GM21381 (cell line): ENCODE measurements around the gene PRKAR1B.

Experiments
- ATAC-seq: cut with Tn5 transposase; IDR thresholded peaks from one replicate; pipeline ENCODE4 v1.9.1; 2021; ENCODE audit warnings: mild to moderate bottlenecking, moderate library complexity; ENCODE audit not compliant: unreplicated experiment

PRKAR1B gene

DNA sequence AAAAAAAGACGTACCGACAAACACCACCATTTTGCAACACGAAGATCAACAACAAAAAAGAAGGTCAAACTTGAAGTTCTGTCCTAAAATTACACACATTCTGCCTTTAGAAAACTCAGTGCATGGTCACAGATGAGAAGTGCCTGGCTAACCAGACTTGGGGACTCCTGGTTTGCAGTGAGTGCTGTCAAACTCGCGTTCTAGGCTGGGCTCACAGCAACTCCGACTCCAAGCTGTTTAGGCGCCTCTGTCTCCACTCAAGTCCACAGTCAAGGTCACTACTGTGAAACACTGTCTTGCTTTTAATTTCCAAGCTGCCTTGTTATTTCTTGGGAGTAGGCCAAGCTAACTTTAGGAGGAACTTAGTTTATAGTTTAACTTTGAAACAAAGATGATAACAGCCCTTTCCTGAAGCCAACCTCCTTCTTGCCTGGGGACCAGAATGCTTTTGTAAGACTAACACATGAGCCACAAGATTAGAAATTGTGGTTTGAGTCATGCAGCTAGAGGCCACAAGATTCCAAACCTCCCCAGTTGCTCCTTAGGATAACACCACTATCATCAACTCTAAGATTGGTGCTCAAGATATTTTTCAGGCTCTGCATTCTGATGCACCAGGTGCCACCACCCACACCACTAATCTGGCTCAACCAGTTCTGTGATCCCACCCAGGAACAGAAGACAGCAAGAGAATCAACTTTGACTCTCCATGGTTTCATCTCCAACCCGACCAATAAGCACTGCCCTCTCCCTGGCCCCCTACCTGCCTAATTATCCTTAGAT, 1.7 kb downstream of the PRKAR1B start:
- no peak for ATAC-seq

DNA sequence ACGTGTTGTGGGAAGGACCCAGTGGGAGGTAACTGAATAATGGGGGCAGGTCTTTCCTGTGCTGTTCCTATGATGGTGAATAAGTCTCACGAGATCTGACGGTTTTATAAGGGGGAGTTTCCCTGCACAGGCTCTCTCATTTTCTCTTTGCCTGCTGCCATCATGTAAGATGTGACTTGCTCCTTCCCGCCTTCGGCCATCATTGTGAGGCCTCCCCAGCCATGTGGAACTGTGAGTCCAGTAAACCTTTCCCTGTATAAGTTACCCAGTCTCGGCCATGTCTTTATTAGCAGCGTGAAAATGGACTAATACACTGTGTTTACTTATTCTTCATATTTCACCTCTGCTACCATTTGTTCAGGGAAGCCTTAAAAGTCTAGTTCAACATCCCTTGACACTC, 2.8 kb downstream of the PRKAR1B start:
- ATAC-seq: no peak

DNA sequence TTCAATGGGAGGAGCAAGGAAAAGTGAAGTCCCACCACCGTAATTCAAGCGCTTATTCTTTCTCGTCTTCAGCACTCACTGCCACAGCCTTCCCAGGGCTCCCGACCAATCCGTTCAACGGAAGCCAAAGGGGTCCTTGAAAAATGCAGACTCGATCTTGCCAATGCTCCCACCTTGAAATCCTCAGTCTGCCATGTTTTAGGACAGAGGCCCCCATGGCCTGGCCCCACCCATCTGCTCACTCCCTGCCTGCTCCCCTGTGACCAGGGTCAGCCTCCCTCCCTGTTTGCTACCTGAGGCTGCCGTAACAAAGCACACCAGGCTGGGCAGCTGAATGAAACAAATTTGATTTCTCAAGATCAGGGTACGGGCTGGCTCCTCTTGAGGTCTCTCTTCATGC, 3.5 kb downstream of the PRKAR1B start:
- no peak for ATAC-seq

DNA sequence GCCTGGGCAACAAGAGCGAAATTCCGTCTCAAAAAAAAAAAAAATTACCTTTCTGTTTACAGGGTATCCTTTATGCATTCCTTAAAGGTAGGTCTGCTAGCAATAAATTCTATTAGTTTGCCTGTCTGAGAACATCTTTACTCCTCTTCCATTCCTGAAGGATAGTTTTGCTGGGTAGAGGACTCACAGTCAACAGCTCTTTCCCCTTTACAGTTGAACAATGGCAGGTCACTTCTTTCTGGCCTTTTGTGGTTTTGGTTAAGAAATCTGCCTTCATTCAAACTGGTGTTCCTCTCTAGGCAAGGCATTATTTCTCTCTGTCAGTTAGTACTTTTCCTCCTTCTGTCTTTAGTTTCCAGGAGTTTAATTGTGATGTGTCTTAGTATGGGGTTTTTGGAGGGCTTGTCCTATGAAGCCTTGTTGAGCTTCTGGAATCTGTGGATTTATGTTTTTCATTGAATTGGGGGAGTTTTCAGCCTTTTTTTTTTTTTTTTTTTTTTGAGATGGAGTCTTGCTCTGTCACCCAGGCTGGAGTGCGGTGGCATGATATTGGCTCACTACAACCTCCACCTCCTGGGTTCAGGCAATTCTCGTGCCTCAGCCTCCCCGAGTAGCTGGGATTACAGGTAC, 5.3 kb downstream of the PRKAR1B start:
- no peak for ATAC-seq

DNA sequence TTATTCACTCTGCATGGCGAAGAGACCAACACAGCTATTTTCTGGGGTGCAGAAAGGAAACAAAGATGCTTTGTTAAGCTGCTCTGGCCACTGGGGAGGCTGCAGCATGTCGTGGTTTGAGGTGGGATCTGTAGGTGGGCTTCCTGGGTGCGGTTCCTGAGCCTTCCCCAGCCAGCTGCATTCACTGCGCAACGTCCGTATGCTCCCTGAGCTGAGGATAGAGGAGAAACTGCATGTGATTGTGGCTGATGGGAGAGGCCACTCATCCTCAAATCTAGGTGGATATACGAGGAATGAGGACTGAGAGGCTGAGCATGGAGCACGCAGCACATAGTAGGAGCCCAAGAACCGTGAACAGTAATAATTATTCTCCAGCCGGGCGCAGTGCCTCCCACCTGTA, 10.4 kb downstream of the PRKAR1B start:
- no peak for ATAC-seq

DNA sequence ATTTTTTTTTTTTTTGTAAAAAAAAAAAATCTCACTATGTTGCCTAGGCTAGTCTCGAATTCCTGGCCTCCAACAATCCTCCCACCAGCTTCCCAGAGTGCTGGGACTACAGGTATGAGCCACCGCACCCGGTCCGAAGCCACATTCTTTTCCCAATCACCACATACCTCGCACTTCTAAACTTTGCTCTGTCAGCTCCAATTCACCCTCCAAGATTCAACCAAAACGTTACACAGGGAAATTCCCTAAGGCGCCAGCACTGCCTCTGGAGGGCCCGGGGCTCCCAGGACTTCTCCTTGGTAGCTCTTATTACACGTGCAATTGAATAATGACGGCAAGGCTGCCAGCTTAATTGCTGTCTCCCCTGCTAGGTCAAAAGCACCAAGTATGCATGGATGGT, 10.9 kb downstream of the PRKAR1B start:
- ATAC-seq: no peak

DNA sequence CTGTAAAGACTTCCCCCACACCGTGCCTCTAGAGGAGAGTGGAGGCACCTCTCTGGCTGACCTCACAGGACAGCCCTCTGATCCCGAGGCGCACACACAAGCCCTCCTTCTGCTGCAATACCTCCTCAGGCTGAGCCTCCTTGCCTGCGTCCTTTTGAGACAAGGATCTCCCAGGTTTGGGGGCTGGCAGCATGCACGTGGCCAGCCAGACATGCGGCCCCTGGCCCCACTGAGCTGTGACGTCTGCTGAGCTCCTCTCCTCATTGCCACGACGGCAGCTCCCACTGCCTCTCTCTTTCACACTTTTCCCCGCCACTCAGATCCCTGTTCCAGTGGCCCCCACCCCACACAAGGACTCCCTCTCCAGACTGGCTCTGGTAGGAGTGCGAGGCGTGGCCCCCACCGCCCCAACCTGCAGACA, 12.8 kb downstream of the PRKAR1B start:
- no peak for ATAC-seq

DNA sequence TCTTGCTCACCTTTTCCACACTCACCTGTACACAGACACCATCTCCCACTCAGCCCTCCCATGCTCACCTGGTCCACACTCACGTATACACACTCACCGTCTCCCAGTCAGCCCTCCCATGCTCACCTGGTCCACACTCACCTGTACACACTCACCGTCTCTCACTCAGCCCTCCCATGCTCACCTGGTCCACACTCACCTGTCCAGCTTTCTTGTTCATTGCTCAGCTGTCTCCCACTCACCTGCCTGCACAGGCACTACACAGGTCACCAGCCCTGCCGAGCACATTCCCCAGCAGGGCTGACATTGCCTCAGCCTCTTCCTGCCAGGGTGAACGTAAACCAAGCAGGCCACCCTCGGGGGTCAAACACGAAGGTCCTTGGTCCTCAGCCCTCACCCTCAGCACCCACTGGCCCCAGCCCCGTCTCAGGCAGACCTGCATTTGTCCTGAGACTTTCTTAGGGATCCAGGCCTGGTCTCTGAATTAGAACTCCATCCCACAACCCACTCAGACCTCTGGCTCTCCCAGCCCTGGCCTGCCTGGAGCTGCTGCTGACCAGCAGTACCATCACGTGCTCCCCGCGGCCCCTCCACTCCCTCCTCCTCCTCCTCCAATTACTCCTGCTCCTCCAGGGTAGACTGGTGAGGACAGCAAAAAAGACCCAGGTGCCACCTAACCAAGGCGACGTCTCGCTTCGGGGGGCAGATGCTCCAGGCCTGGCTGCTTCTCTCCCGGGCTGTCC, 13.4 kb downstream of the PRKAR1B start:
- ATAC-seq: no peak

DNA sequence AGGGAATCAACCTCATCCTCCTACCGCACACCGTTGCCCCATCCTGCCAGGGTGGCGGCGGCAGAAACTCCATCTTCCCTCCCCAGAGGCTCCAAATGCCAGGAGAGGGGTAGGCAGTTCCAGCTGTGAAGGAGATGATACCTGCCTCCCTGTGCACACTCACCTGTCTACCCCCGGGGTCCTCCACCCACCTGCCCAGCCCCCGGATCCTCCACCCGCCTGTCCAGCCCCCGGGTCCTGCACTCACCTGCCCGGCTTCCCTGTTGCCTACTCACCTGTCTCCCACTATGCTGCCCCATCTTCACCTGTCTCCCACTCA, 14.0 kb downstream of the PRKAR1B start:
- no peak for ATAC-seq

DNA sequence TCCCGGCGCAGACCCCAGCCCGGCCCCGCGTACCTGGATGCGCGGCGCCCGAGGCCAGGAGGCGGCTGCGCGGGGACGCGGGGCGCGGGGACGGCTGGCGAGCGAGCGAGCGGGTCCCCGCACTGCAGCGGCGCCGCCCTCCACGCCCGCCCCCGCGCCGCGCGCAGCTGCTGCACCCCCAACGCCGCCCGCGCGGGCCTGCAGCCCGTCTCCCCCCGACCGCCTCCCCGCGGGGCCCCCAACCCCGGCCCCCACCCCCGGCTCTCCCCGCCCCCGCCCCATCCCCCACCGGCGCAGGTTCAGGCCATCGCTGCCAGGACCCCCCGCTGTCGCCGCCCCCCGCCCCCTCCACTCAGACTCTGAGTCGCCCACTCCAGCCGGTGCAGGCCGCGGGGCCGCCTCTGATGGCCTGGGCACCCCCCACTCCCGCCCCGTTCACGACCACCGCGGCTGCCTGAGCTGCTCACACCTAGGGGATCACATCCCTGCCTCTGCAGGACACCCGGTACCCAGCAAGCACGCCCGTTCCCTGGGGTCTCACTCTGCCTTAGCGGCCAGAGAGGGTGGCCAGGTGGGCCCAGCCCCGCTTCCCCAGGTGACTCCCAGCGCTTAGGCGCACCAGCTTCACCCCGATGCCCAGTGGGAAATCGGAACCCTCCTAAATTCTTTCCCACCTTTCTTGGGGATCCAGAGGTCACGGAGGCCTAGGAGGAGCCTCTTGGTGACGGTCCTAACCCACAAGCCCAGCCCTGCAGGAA, 14.5 kb downstream of the PRKAR1B start:
- no peak for ATAC-seq

DNA sequence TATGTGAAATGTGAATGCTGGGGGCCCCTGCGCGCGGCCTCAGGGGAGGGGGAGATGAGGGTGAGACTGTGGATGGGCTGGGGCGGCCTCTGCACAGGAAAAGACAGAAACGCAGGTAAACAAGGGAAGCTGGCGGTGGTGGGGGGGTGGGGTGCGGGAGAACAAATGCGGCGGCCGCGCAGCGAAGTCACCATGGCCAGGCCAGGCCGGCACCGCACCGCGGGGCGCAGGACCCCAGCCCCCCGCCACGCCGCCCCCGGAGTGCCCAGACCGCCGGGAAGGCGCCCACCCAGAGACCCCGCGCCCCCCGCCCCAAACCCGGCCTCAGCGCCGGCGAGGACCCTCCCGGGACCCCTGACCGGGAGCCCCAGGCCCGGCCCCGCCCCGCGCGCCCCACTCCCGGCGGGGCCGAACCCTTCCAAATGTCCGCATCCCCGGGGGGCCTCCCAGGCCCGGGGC, 15.1 kb downstream of the PRKAR1B start:
- no peak for ATAC-seq

DNA sequence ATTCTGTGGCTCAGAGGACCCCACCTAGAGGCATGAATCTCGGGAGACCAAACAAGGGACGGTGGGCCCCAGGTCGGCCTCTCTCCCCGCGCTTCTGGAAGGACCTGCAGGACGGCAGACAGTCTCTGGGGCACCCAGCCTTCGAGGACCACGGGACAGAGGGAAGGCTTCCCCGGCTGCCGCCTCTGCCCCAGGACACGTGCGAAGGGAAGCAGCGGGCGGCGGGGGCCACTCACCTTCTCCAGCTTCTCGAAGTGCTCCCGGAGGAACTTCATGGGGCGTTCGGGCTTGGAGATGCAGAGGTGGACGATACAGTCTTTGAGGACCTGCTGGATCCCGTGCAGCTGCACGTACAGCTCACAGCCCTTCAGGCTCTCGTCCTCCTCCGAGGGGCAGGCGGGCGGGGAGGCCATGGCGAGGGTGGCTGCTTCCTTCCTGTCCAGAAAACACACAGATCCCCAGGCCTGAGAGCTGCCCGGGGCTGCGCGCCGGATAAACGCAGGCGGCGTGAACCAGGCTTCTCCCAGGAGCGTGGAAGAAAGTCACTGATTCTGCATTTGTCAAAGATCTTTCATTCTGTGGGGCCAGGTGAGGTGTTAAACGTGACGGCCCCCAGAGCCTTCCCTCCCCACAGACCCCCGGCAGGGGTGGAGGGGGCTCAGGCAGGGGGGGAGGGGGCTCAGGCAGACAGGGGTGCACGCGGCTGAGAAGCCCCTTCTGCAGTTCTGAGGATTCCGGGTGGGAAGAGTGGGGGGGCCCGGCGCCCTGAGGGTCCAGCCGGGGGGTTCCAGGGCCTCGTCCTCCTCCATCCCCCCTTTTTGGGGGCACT, 15.8 kb downstream of the PRKAR1B start:
- ATAC-seq: no peak

DNA sequence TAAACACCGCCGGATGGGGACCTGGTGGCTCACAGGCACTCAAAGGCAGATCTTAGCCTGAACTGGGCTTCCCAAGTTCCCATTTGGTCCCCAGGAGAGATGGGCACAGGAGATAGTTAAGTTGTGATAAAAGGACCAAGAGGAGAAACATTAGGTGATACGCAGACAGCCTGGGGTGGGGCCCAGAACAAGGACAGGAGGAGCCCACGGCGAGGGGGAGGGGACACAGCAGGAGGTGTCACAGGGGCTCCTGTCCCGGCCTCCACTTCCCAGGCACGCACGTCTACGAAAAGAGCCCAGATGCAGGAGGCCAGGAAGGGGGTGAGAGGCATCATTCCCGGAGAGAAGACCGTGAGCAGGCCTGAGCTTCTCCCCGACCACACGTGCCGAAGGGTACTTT, 16.9 kb downstream of the PRKAR1B start:
- ATAC-seq: no peak

DNA sequence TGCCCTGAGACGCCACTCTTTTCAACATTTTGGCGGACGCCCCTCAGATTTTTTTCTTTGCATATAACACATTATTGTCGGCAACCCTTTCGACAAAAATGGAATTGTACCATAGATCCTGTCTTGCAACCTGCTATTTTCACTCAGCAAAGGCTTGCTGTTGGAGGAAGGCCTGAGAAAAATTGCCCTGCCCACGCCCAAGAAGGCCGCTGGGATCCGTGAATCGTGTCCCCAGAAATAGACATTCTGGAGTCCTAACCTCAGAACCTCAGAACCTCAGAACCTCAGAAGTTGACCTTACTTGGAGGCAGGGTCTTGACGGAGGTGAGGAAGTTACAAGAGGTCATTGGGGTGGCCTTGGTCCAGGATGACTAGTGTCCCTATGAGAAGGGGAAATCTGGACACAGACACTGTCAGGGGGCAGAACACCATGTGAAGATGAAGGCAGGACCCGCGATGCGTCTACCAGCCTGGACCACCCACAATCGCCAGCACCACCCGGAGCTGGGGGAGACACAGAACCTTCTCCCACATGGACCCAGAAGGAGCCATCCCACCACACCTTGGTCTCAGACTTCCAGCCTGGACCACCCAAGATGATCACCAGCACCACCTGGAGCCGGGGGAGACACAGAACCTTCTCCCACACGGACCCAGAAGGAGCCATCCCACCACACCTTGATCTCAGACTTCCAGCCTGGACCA, 19.6 kb downstream of the PRKAR1B start:
- ATAC-seq: no peak

DNA sequence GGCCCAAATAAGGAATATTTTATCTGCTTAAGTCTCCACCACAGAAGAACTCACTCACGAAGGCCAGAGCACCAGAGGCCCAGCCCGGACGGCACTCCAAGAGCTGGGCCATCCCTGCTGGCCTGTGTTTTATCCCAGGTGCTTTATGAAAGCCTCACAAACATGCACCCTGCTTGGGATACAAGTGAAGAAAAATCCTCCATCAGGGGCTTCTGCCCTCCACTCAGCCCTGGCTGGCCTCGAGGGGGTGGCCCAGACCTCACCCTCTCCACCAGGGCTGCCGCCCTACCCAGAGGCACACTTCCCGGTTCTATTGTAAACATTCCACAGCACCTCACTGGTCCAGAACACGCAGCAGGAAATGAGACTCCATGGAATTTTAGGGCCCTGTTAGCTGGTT, 20.4 kb downstream of the PRKAR1B start:
- ATAC-seq: no peak

DNA sequence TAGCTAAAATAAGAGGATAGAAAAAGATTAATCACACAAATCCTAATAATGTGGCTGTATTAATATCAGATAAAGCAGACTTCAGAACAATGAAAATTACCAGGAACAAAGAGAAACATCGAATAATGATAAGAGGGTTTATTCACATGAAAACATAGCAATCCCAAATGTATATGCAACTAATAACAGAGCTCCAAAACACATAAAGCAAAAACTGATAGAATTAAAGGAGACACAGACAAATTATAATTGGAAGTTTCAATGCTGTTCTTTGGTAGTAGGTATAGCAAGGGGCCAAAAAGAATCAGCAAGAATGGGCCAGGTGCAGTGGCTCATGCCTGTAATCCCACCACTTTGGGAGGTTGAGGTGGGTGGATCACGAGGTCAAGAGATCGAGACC, 24.0 kb downstream of the PRKAR1B start:
- no peak for ATAC-seq

DNA sequence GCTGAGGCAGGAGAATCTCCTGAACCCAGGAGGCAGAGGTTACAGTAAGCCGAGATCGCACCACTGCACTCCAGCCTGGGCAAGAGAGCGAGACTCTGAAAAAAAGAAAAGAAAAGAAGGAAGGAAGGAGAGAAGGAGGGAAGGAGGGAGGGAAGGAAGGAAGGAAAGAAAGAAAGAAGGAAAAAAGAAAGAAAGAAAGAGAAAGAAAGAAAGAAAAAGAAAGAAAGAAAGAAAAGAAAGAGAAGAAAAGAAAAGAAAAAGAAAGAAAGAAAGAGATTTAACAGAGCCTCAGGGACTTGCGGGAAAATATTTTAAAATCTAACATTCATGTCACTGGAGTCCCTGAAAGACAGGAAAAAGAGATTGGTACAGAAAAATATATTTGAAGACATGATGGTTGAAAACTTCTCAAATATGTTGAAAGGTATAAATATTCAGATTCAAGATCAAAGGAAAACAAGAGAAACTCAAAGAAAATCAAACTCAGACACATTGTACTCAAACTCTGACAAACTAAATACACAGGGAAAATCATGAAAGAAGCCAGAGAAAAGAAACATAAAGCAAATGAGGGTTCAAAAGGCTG, 25.9 kb downstream of the PRKAR1B start:
- no peak for ATAC-seq

DNA sequence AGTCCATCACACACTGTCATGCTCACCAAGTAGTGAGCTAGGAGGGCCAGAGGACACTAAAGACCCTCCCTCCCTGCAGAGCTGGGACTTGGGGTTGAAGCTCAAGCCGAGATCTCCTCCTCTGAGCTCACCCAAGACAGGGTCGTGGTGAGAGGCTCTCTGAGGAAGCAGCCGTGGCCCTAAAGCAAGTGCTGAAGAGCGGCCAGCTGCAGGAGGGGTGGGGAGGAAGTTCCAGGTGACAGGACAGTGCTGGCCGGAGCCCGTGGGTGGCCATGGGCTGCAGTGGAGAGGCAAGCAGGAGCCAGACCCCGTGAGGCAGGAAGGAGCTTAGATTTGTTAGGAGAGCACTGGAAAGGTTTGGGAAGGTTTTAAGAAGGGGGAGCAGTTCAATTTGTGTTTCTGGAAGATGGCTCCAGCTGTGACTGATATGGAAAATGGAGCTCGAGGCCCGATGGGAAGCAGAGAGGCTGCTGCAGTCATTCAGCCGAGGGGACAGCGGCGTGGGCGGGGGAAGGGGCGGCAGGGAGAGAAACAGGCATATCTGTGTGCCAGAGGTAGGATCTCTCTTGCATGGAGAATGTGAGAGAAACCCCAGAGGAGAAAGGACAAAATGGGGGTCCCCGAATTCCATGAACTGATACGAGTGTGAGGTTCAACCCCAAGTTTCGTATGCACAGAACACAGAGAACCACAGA, 27.5 kb downstream of the PRKAR1B start:
- no peak for ATAC-seq
